Measurements from ENCODE around the gene OSBPL10.

Gene OSBPL10

GRCh38 chr3:31743331-31744089 is 237.6 kb downstream of the OSBPL10 start:
- H3K4me3 ChIP-seq (ENCODE audit: low read depth, low read length), result no peak overlapping the region

GRCh38 chr3:31740397-31740796 is 240.7 kb downstream of the OSBPL10 start:
- no peak for TF ChIP-seq CTCF (IDR thresholded peaks at IDR 0.05; ENCODE audit: low read depth, low read length)
- no peak overlapping the region for H3K4me3 ChIP-seq (ENCODE audit: low read depth, low read length)

More at GRCh38 chr3:31743331-31744089, 237.6 kb downstream of the OSBPL10 start:
- TF ChIP-seq CTCF (IDR thresholded peaks at IDR 0.05; ENCODE audit: low read depth, low read length), result no peak

GRCh38 chr3:31738412-31738811 is 242.7 kb downstream of the OSBPL10 start:
- H3K4me3 ChIP-seq (ENCODE audit: low read depth, low read length), result no peak overlapping the region
- no peak for TF ChIP-seq CTCF (IDR thresholded peaks at IDR 0.05; ENCODE audit: low read depth, low read length)

GRCh38 chr3:31735667-31736066 is 245.4 kb downstream of the OSBPL10 start:
- TF ChIP-seq CTCF (IDR thresholded peaks at IDR 0.05; ENCODE audit: low read depth, low read length), result no peak
- H3K4me3 ChIP-seq (ENCODE audit: low read depth, low read length), result no peak overlapping the region

GRCh38 chr3:31733234-31733667 is 247.8 kb downstream of the OSBPL10 start:
- no peak overlapping the region for H3K4me3 ChIP-seq (ENCODE audit: low read depth, low read length)
- no peak for TF ChIP-seq CTCF (IDR thresholded peaks at IDR 0.05; ENCODE audit: low read depth, low read length)

GRCh38 chr3:31732548-31732947 is 248.5 kb downstream of the OSBPL10 start:
- H3K4me3 ChIP-seq (ENCODE audit: low read depth, low read length), result no peak overlapping the region
- TF ChIP-seq CTCF (IDR thresholded peaks at IDR 0.05; ENCODE audit: low read depth, low read length), result no peak

- H3K4me3 ChIP-seq (ENCODE audit: low read depth, low read length), result no peak overlapping the region
- no peak for TF ChIP-seq CTCF (IDR thresholded peaks at IDR 0.05; ENCODE audit: low read depth, low read length)
These were observed 251.5 kb downstream of the OSBPL10 start for GRCh38 chr3:31729573-31729972.
